T-helper 9 cell (primary cell): Measurements from ENCODE around the gene NMUR1.

Experiments used
- DNase-seq: peaks from one replicate; pipeline ENCODE4 v3.0.0-alpha.2; 2020

NMUR1 gene

GRCh38 chr2:231552752-231553151 is 22.5 kb upstream of the NMUR1 start:
- no peak for DNase-seq

DNA sequence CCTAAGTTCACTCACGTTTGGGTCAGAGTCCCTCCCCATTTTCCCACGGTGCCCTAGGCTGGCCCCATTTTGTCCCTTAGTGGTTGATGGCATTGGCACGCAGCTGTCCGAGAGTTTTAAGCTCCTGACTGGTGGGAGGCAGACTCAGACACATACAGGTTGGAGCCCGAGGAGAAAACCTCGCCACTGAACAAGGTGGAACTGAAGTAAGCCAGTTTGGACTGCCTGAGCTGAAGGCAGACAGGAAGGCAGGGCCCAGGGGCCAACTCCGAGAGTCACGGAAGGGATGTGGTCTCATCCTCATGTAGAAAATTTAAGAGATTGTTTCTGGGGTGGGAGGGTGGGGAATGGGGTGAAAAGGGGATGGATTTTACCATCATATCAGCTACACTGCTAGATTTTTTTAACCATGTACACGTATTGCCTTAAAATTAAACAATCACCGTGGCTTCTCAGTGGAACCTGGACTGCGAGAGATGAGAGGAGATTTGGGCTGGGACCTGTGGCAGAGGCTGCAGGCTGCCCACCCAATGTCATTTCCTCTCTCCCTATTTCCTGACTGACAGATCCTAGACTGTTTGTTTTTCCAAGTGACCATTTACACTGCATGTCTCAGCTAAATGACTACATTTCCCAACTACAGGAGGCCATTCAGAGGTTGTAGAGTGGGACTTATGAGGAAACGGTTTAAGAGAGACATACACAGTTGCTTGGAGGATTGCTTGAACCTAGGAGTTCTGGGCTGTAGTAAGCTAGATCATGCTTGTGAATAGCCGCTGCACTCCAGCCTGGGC is 19.4 kb upstream of the NMUR1 start:
- no peak for DNase-seq

DNA sequence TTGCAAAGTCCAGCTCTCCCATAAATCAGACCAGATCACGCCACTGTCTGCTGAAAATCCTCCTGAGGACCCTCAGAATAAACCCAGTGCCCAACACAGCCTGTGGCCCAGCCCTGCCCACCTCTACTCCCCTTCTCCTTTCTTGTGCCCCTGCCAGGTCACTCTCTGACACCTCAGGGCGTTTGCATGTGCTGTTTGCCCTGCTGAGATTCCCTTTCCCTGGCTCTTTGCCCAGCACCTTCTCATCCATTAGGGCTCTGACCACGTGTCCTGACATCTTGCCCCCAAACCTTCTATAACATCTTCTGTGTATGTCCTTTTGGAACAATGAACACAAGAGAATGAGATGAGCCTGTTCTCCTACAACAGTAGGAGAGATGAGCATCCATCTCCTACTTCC is 18.5 kb upstream of the NMUR1 start:
- no peak for DNase-seq

GRCh38 chr2:231547315-231548110 is 17.3 kb upstream of the NMUR1 start:
- DNase-seq = no peak

GRCh38 chr2:231546014-231546715 is 15.9 kb upstream of the NMUR1 start:
- DNase-seq = no peak

DNA sequence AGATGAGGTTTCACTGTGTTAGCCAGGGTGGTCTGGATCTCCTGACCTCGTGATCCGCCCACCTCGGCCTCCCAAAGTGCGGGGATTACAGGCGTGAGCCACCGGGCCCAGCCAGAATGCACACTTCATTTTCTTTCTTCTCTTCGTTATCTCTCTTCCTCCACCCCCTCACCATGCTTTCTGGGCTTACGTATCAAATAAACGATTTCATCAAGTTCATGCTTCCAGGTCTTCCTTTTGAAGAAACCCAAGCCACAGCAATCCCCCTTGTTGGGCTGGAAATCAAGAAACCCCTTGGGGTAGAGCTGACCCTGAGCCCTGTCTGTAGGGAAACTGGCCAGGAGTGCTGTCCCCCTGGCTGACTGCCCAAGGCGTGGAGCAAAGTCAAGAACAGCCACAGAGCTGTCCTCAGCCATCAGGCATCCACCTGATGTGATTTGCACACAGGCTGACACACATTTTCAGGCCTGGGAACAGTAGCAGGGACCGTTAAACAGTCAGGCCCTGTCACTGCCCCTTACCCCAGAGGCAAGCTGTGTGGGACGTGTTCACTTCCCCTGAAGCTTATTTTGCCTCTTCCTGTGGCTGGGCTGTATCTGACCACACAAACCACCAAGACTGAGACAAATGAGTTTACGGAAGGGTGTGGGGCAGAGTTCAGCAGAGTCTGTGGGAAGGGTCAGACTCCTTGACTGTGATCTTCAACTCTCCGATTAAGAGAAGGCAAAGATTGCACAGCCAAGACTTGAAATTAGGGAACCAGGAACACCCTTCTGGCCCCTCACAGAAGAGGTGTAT is 15.1 kb upstream of the NMUR1 start:
- no peak for DNase-seq

DNA sequence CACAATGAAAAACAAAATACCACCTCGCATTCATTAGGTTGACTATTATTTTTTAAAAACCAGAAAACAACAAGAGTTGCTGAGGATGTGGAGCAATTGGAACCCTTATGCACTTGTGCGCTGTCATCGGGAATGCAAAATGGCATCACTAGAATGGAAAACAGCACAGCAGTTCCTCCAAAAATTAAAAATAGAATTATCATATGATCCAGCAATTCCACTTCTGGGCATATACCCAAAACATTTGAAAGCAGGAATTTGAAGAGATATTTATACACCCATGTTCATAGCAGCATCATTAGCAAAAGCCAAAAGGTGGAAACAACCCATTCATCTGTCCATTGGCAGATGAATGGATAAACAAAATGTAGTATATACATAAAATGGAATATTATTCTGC is 11.9 kb upstream of the NMUR1 start:
- DNase-seq = no peak

DNA sequence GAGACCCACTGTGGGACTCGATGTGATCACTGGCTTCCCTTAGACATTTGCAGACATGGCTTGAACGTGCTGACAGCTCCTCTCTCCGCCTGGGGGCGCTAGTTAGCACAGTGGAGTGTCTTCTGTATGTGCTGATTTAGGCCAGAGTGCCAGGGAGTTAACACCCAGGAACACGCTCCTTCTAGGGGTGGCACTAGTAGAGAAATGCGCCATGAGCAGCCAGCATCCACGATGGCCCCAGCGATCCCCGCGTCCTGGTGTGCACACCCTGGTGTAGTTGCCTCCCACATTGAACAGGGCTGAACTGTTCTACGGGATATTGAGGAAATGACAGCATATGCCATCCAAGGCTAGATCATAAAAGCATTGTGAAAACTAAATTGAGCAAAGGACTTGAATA is 11.4 kb upstream of the NMUR1 start:
- DNase-seq = no peak

- no peak for DNase-seq
Observed at GRCh38 chr2:231539991-231540390, 9.7 kb upstream of the NMUR1 start.

DNA sequence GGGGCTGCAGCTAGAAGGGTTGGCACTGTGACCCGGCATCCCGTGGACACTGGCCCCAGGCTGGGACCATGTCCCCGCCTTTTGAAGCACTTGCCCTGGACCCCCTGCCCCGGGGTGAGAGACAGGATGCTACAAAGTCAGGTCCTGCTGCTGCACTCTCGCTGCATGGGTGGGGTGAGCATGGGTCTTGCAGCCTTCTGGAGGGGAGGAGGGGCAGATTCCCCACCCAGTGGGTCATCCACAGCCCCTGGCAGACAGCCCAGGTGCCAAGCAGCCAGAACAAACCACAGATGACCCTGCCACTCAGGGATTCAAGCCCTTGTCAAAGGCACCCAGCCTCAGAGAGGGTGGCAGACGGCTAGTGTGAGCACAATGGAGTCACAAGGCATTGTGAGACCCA is 5.7 kb upstream of the NMUR1 start:
- no peak for DNase-seq

DNA sequence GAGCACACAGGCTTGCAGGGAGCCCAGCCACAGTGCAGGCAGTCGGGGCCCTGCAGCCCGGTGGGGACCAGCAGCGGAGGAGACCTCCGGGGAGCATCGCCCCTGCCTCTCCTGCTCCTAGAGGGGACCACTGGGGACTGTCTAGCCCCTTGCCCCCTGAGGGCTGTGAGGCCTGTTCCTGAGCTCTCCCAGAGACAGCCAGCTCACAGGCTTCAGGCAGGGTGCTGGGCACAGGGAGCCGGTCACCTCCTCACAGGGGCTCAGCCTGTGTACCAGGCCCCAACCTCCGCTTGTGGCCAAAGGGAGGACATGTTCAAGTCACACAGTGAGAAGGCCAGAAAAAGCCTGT is 3.5 kb upstream of the NMUR1 start:
- DNase-seq = no peak

DNA sequence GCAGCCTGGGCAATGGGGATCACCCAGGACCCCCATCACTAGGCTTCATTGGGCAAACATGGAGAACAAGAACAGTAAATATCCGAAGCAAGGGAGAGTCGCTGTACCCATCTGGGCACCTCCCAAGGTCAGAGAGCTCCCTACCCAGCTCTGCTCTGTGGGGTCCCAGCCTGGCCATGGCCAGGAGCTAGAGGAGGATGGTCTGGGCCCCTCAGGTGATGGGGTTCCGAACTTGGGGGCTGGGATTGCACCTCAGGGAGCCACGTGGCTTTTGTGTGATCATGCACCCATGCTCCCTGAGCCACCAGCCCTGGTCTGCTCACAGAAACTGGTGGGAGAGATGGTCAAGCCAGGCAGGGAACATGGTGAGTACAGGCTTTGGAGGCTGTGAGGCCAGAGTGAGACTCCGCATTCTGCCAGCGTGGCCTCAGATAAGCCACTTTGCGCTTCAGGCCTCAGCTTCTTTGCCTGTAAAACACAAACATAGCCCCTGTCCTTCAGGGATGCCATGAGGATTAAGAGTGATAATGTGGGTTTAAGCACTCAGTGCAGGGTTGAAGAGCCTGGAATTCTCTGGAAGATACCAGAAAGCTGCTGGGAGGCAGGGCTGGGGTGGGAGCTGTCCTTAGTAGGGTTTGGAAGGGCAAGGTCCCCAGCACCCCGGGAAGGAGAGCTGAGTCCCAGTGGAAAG is 3.0 kb upstream of the NMUR1 start:
- DNase-seq = no peak

GRCh38 chr2:231532756-231533035 is 2.5 kb upstream of the NMUR1 start:
- DNase-seq = no peak

DNA sequence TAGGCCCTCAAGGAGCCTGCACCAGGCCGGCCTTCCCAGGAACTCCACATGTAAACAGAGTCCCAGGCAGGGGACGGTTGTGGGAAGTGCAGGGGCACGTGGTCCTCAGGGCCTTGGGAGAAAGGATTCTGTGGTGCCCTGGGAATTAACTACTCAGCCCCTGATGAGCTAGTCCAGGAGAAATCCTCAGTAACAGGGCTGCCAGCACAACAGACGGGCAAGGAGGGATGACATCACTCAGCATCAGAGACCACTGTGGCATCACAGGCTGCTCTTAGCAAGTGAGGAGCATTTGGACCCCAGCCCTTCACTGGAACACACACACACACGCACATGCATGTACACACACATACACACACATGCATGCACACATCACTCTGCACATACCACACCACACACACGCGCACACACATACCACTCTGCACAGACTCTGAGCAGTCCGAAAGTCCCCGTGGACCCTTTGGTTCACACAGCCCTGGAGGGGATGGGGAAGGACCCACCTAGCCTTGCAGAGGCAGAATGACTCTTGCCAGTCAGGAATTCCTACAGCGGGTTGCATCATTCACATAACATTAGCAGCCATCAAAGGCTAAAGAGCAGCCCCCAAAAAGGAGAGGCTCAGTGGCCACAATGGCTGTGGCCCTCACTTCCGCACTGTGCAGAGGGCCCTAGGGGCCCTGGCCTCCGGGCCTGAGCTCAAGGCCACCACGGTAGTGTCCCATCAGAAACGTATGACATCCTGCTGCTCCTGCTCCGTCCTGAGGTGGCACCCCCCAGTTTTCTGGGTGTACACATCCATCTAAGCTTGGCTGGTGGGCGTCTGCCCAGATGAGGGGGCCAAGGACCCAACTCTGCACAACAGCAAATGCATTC is 1.9 kb upstream of the NMUR1 start:
- DNase-seq = no peak

DNA sequence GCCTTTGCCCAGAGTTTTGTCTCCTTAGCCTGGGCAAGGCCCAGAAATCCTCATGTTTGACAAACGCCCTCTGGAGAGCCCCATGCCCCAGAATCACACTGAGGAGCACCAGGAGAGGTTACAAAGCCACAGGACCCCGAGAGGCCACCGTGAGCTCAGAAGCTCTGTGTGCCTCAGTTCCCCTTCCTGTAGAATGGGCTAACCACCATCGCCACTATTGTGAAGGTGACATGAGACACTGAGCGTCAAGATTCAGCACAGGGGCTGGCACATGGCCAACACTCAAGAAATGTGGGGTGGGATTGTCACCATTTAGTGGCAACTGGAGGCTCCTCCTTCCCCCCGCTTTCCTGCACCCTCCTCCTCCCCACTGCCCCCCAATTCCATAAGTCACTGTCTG is 1.2 kb upstream of the NMUR1 start:
- DNase-seq = no peak

DNA sequence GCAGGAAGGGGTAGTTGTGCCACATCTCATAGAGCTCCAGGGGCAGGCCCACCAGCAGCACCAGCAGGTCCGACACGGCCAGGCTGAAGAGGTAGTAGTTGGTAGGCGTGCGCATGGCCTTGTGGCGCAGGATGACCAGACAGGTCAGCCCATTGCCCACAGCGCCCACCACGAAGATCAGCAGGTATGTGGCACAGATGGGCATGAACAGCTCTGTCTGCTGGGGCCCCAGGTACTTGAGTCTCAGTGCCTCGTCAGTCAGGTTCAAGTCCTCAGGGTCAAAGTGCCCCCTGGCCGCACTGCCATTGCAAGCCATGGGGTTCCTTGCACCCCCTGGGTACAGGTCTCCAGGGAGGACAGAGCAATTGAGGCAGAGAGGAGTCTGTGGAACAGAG is 1.6 kb downstream of the NMUR1 start:
- no peak for DNase-seq

DNA sequence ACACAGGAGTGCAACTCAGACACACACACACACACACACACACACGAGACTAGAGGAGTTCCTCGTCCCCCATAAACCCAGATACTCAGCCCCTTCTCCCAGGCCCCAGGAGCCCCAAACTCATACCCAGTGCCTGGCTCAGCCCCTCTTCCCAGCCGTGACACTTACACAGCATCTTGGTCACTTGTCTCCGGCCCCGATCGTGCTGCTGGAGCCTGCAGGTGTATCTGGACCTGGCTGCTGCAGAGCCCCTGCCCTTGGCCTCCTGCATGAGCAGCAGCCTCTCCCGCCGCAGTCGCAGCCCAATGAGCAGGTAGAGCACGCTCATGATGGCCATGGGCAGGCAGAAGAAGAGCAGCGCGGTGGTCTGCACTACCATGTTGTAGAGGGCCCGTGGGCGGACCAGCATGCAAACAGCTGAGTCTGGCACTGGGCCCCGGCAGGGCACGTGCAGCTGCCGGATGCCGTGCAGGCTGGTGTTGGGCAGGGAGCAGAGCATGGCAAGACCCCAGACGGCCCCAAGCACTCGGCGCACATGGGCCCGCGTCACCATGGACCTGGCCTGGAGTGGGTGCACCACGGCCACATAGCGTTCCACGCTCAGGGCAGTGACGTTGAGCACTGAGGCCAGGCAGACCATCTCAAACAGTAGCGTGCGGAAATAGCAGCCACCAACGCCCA is 2.1 kb downstream of the NMUR1 start:
- DNase-seq = no peak

GRCh38 chr2:231527091-231527395 is 3.2 kb downstream of the NMUR1 start:
- no peak for DNase-seq

- no peak for DNase-seq
Observed at GRCh38 chr2:231526341-231527090, 3.7 kb downstream of the NMUR1 start.
